CD4-positive, alpha-beta T cell treated with Interleukin-10 for 1 hour (primary cell): ENCODE data around the gene TLE3.

ENCODE experiments used
- DNase-seq: peaks from one replicate; pipeline ENCODE4 v3.0.0-alpha.2; 2020

The TLE3 gene

DNA sequence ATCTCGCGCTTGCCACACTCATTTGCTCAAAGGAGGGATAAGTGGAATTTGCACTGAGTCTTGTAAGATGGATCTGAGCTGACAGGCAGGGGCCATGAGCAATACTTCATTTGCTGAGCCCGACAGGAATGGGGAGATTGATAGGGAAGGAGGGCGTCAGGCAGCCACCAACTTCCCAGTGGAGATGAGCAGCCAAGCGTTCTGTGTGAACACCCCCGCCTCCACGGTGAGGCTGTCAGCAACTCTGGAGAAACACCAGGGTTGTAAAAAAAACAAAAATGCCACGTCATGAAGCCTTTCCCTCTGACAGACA is 36.8 kb downstream of the TLE3 start:
- no peak for DNase-seq

GRCh38 chr15:70060214-70060992 is 37.3 kb downstream of the TLE3 start:
- no peak for DNase-seq

GRCh38 chr15:70059476-70060213 is 38.1 kb downstream of the TLE3 start:
- DNase-seq = no peak

- no peak for DNase-seq
Measured at GRCh38 chr15:70058642-70059360, 38.9 kb downstream of the TLE3 start.

- DNase-seq = no peak
Measured at GRCh38 chr15:70057931-70058641, 39.6 kb downstream of the TLE3 start.

DNA sequence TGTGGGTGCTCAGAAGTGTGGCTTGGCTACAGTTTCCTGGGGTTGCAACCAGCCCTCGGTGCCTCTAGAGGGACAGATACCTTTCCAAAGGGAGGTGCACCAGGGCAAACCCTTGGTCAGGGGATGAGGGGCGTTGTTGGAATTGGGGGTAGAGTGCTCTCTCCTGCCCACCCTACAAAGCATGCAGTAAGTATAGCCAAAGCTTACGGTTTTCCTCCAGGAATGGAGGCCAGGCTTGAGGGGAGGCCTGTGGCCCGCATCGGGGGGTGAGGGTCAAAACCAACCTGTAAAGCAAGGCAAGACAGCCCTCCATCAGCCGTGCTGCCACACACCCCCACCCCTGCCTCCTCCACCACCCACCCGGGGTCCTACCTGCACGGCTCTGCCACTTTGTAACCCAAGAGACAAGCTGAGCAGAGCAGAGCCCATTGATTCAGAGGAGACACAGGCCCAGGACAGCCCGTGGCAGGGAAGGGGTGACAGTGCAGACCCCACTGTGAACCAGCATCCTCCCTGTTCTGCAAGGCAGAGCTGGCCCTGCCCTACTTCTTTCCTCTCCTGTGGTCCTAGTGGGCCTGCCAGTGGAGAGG is 41.5 kb downstream of the TLE3 start:
- no peak for DNase-seq

GRCh38 chr15:70055601-70056051 is 42.1 kb downstream of the TLE3 start:
- DNase-seq = no peak

DNA sequence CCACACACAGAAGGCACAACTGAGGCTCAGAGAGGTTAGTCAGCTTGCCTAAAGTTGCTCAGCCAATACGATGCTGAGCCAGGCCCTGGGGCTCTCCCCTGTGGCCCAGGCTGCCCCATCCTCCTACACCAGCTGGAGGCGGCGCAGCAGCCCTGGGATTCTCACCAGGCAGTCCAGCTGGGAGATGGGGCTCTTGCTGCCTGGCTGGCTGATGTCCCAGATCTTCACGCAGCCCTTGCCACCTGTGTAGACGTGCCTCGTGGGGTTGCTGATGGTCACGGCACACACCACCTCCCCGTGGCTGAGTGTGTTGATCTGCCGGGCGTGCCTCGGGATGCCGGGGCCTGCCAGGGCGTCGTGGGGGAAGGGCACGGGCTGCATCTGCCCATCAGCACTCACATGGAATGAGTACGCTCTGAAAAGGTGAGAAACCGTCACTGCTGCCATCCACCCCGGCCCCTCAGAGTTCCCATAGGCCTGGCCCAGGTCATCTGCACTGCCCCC is 42.8 kb downstream of the TLE3 start:
- no peak for DNase-seq

GRCh38 chr15:70054366-70054765 is 43.4 kb downstream of the TLE3 start:
- DNase-seq = no peak

GRCh38 chr15:70053716-70054229 is 43.9 kb downstream of the TLE3 start:
- DNase-seq = no peak

- DNase-seq = no peak
Measured at GRCh38 chr15:70053001-70053715, 44.6 kb downstream of the TLE3 start.

- DNase-seq = no peak
Measured at GRCh38 chr15:70051948-70052633, 45.6 kb downstream of the TLE3 start.

DNA sequence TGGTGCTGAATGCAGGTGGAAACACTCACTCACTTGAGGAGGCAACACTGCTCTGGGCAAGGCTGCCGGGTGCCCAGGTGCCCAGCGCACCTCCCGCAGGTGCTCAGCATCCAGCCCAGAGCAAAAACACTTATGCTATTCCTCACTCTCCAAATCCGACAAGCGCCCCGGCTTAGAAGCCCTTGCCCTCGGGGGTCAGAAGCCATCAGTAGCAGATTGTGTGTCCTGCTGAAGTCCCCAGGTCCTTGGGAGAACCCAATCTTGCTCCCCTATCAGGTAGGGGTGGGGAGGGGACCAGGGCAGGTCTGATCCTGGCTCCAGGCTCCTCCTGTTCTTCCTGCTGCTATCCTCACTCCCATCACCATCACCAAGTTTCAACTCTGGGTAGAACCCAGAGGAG is 46.7 kb downstream of the TLE3 start:
- no peak for DNase-seq

DNA sequence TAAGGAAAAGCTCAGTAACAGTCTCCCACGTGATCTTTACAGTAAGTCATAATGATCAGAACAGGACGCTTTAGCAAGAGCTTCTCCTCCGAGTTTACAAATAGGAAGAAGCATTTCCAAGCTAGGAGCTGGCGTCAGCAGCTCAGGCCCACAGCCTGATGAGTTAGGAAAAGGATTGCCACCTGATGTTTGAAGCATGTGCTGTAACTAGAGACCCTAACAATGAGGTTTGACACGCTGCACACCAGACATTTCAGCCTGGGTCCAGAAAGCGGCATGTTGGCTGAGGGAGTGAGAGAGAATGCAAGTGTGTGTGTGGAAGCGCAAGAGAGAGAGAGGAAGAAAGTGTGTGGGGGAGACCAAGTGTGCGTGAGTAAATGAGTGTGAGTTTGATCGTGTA is 47.3 kb downstream of the TLE3 start:
- DNase-seq = no peak

DNA sequence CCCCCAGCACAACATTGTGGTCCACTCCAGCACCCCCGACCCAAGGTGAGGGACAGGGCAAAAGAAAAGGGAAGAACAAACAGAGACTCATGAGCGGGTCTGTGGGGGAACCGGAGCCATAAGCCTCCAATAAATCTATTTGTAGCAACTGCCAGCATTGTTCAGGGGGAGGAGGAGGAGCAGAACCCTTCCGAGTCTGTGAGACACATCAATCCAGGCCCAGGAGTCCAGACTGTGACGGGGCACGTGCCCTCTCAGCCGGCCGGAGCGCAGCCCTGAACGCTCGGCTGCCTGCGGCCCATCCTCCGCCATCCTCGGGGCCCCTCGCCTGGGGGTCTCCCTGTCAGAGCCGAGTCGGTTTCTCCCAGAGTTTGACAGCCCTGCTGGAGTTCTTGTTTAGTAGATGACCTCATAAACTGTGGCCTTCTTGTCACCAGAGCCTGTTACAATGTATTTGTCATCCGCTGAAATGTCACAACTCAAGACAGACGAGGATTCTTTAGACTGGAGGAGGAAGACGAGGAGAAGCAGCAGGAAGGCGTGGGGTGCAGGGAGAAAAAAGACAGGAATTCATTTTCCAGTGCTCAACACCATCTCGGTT is 47.9 kb downstream of the TLE3 start:
- DNase-seq = no peak

DNA sequence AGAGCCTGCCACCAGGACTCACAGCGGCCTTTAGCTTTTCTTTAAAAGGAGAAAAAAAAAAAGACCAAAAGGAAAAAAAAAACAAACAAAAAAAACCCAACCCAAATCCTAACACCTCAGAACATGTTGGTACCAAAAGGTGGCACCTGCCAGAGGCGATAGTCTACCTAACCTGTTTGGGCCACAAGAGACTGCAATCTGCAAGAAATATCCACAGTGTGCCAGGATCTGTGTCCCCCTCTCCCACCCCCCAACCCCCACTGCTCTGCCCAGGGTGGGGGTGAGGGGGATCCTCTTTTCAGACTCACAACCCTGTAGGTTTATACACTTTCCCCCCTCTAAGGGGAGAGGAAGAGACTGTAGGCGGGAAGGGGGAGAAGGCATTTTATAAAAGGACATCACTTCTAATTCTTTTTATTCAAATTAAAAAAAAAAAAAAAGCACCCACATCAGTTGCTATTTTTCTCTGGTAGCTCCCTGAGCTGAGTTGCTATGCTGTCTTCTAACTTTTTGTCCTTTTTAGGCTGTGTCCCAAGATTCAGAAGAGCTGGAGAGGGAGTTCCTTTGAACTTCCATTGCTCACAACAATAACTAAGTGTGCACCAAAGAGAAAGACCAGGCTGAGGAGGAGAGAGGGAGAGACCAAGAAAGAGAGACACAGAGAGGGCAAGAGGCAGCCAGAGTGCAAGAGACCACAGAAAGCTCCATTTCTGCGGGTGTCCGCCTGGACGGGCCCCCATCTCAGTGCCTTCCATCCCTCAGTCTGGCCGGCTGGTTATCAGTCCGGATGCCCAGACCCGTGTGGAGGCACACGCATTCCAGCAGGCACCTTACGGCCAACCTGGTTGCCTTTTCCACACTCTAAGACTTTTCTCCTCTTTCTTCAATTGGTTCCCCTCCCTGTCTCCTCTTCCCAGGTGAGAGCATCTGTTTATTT is 48.9 kb downstream of the TLE3 start:
- no peak for DNase-seq

DNA sequence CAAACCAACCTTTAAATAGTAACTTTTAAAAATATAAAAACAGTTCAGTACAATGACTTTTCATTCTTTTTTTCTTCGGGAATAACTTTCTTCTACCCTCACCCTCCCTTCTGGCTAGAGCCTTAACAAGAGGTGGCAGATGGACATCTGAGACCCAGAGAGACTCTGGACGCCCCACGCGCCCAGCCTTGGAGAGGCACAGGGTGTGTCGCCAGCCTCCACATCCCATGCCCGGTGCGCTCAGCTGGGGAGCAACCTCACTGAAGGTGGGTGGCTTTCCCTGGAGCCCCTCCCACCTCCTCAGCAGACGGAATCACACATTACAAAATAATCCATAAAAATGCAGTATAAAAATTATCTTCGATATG is 49.5 kb downstream of the TLE3 start:
- DNase-seq = no peak

DNA sequence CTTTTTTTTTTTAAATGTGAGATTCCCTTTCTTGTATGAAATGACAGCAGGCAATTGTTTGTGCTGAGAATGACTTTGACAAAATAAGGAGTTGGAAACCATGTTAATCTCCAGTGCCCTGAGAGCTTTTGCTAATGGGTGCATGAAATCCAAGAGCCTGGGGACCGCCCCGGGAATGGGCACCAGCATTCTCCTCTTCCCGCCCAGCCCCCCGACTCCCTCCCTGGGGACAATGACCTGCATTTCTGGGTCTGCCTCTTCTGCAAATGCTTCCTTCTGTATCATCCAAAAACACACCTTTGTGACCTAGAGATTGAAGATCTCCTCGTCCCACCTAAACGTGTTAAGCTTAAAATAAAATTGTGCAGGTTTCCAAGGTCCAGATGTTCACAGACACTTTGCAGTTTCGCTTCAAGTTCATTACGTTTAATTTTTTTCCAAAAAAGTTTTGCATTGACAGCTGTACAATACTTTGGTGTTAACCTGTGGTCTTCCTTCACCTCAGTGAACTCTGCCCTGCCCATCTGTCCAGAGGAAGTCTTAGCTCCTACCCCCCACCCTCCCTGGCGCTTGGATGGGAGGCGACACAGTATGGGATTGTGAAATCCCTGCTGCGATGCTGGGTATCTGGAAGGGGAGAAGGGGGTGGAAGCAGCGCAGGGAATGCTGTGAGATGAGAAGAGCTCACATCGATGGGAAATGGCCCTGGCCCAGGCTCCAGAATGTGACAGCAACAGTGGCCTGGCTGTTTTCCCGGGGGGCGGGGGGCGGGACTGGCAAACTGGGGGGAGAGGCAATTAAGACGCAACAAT is 50.1 kb downstream of the TLE3 start:
- no peak for DNase-seq
